ENCODE measurements around the gene MPDU1. TPM values are rescaled to one million over a fixed set of nuclear protein-coding genes. Genes with fewer than 3 reads are reported as not detected.

MPDU1 gene
- total RNA-seq, 4 donors from 2014 or later = 53.9 to 94.2 (median 77.7) TPM

- TF ChIP-seq CTCF (IDR thresholded peaks at IDR 0.05; ENCODE audit: low read depth) = no peak
Measured at GRCh38 chr17:7614425-7615264, 31.0 kb downstream of the MPDU1 start, which contains the start of gene FXR2. Gene FXR2, minus strand, starts transcription at chr17:7614897. Its CDS starts 365 bp downstream, at chr17:7614532.

- TF ChIP-seq CTCF (IDR thresholded peaks at IDR 0.05; ENCODE audit: low read depth) = no peak
Measured at GRCh38 chr17:7615265-7615747, 31.7 kb downstream of the MPDU1 start.

GRCh38 chr17:7618608-7619007 is 35.0 kb downstream of the MPDU1 start:
- TF ChIP-seq CTCF (IDR thresholded peaks at IDR 0.05; ENCODE audit: low read depth) = no peak

- no peak for TF ChIP-seq CTCF (IDR thresholded peaks at IDR 0.05; ENCODE audit: low read depth)
Measured at GRCh38 chr17:7620835-7621234, 37.2 kb downstream of the MPDU1 start.

- no peak for TF ChIP-seq CTCF (IDR thresholded peaks at IDR 0.05; ENCODE audit: low read depth)
Measured at GRCh38 chr17:7623661-7624060, 40.0 kb downstream of the MPDU1 start.

GRCh38 chr17:7626307-7626706 is 42.7 kb downstream of the MPDU1 start:
- TF ChIP-seq CTCF (IDR thresholded peaks at IDR 0.05; ENCODE audit: low read depth) = no peak

- TF ChIP-seq CTCF (IDR thresholded peaks at IDR 0.05; ENCODE audit: low read depth) = no peak
Measured at GRCh38 chr17:7626956-7627249, 43.3 kb downstream of the MPDU1 start.
